ENCODE data around the gene CLASRP.
"Not testable (repeated sequence)": the region's sequence is repeated elsewhere in the genome, so short reads cannot be mapped to it uniquely, and the experiment has no call there.

Gene CLASRP

GRCh38 chr19:45038931-45039893 is at the start of gene CLASRP:
TSS of gene CLASRP (plus strand) at chr19:45039045. CDS start at chr19:45040213, 1,168 bp downstream.
- peak in 13 of 14 donors; percentile 59 to 91 (median 83) for DNase-seq

- no peak for DNase-seq
Observed at GRCh38 chr19:44990459-44990858, 48.4 kb upstream of the CLASRP start.

GRCh38 chr19:44990966-44991365 is 47.9 kb upstream of the CLASRP start:
- no peak for DNase-seq

GRCh38 chr19:44992336-44993163 is 46.3 kb upstream of the CLASRP start:
- DNase-seq: no peak

- DNase-seq: no peak
Observed at GRCh38 chr19:44993526-44993925, 45.3 kb upstream of the CLASRP start.

GRCh38 chr19:44993926-44994537 is 44.8 kb upstream of the CLASRP start:
- no peak for DNase-seq

GRCh38 chr19:44998025-44998424 is 40.8 kb upstream of the CLASRP start:
- DNase-seq: no peak

GRCh38 chr19:44999131-44999925 is 39.5 kb upstream of the CLASRP start:
- DNase-seq: not testable (repeated sequence)

GRCh38 chr19:45000665-45001064 is 38.2 kb upstream of the CLASRP start:
- not testable (repeated sequence) for DNase-seq

GRCh38 chr19:45001087-45001739 is 37.6 kb upstream of the CLASRP start, which contains the start of gene RELB:
TSS of gene RELB (plus strand) at chr19:45001464. CDS start at chr19:45001580, 116 bp downstream.
- DNase-seq: peak; percentile 14 to 91 (median 72)

GRCh38 chr19:45003485-45003884 is 35.4 kb upstream of the CLASRP start:
- DNase-seq: no peak

GRCh38 chr19:45005787-45006186 is 33.1 kb upstream of the CLASRP start:
- no peak for DNase-seq

- no peak for DNase-seq
Observed at GRCh38 chr19:45008552-45008951, 30.3 kb upstream of the CLASRP start.

- no peak for DNase-seq
Observed at GRCh38 chr19:45009625-45010255, 29.1 kb upstream of the CLASRP start.

GRCh38 chr19:45010306-45010705 is 28.5 kb upstream of the CLASRP start:
- DNase-seq: no peak

- no peak for DNase-seq
Observed at GRCh38 chr19:45011959-45012358, 26.9 kb upstream of the CLASRP start.

GRCh38 chr19:45016388-45017314 is 22.2 kb upstream of the CLASRP start:
- peak in 13 of 14 donors; percentile 2 to 79 (median 53) for DNase-seq

- DNase-seq: no peak
Observed at GRCh38 chr19:45019187-45019586, 19.7 kb upstream of the CLASRP start.

GRCh38 chr19:45020071-45020470 is 18.8 kb upstream of the CLASRP start:
- no peak for DNase-seq
